Activated gamma-delta T cell (primary cell): ENCODE results near the gene SLC22A7.

ENCODE experiments used
- DNase-seq: peaks from one replicate; lab custom pipeline; 2025; lab: John Stamatoyannopoulos, UW
- total RNA-seq, 2 donors: gene quantifications; one replicate each; lab custom pipeline; 2026; lab: John Stamatoyannopoulos, UW

Gene SLC22A7
- 0 reads per million in 2 donors for total RNA-seq

DNA sequence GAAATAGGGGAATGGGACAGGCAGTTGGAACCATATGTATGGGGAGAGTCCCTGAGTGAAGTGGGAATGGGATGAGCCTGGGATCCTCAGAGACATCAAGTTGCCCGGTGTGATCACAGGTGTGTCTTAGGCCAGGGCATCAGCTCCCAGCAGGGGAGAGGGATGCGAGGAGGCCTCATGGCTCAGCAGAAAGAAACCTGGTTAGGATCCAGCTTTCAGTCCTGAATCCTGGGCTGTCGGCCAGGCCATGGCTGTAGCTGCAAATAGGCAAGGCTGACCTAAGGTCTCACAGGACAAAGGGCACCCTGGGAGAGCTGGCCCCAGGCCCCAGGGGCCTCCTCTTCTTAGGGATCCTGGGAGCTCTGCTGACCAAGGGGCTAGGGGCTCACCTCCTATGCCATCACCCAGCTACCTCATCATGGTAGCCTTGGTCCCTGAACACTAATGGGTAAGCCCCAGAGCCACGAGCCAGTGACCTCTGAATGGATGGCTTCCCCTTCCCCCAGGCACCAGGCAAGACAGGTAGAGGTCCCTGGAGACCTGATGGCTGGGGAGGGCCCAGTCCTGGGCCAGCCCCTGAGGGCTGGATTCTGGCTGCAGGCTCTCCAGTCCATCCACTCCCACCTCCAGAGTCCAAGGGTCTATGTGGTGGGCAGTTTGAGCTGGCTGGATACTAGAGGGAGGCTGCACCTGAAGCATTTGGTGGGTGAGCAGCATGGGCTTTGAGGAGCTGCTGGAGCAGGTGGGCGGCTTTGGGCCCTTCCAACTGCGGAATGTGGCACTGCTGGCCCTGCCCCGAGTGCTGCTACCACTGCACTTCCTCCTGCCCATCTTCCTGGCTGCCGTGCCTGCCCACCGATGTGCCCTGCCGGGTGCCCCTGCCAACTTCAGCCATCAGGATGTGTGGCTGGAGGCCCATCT lies at the start of gene SLC22A7:
SLC22A7 (plus strand) TSS at position 617 of the 921 bp plus-strand sequence; CDS start at position 716, 99 bp downstream.
- DNase-seq, result no peak

DNA sequence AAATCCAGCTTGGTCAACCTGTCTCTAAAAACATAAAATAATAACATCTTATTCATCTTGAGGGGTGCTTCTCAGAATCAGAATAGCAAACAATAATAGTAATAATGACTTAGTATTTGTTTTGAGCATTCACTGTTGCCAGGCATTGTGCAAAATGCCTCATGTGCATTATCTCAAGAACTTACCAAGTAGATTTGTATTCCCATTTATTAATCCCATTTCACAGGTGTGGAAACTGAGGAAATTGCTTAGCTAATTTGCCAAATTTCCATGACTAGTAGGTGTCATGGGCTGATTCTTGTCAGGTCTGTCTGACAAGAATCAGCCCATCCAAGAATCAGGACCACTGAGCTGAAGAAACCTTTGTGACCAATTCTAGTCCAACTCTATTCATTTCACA lies 49.3 kb upstream of the SLC22A7 start:
- no peak for DNase-seq

- DNase-seq, result no peak
Observed at GRCh38 chr6:43250992-43251373, 47.1 kb upstream of the SLC22A7 start.

DNA sequence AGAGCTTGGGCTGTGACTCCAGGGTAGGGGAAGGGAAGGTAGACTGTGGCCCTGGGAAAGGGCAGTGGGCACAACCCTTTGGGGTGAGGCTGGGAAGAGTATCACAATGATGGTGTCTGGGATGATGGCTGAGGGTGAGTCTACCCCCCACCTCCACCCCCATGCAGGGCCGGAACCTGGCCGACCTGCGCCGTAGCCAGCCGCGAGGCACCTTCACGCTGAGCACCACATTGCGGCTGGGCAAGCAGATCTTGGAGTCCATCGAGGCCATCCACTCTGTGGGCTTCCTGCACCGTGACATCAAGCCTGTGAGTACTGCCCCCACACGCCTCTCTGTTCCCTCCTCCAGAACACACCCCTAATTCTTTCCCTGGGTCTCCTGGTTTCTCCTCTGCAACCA lies 44.7 kb upstream of the SLC22A7 start:
- DNase-seq, result no peak

- DNase-seq, result no peak
Observed at GRCh38 chr6:43254138-43254817, 43.8 kb upstream of the SLC22A7 start.

DNA sequence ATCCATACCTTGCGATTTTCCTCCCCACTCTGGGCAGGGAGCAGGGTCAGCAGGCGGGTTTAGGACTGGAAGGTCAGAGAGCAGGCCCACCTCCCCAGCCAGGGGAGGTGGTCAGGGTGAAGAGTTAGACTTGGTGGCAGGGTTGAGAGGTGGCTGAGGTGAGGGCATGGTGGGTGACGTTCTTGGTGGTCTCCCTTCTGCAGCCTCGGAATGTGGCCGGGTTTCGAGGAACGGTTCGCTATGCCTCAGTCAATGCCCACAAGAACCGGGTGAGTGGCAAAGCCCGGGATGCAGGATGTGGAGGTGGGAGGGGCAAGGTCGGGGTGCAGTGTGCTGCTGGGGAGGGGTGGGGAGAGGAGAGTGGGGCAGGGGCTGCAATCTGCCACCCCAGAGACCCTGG lies 43.2 kb upstream of the SLC22A7 start:
- no peak for DNase-seq

GRCh38 chr6:43255408-43256054 lies 42.5 kb upstream of the SLC22A7 start:
- DNase-seq, result no peak

GRCh38 chr6:43256670-43257366 lies 41.2 kb upstream of the SLC22A7 start:
- DNase-seq, result no peak

- DNase-seq, result no peak
Observed at GRCh38 chr6:43257367-43258145, 40.5 kb upstream of the SLC22A7 start.

- DNase-seq, result no peak
Observed at GRCh38 chr6:43258180-43258579, 39.9 kb upstream of the SLC22A7 start.

DNA sequence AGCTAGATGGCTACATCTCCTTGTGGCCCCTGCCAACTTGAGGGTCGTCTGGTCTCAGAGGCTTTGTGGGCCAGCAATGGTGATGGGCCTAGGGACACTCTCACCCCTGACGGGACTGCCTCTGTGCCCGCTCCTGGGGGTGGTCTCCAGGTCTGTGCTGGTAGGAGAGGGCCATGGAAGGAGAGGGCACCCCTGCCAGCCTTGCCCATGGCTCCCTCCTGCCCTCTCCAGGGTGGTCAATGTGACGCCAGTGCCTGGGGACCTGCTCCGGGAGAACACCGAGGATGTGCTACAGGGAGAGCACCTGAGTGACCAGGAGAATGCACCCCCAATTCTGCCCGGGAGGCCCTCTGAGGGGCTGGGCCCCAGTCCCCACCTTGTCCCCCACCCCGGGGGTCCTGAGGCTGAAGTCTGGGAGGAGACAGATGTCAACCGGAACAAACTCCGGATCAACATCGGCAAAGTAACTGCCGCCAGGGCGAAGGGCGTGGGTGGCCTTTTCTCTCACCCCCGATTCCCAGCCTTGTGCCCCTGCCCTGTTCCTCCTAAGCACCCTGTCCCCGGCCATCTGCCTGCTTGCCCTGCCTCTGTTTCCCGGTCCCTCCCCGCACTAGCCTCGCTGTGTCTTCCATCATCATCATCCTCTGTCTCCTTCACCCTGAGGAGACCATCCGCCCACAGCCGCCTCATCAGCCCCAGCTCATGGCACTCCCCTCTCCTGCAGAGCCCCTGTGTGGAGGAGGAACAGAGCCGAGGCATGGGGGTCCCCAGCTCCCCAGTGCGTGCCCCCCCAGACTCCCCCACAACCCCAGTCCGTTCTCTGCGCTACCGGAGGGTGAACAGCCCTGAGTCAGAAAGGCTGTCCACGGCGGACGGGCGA lies 39.0 kb upstream of the SLC22A7 start:
- DNase-seq, result no peak

DNA sequence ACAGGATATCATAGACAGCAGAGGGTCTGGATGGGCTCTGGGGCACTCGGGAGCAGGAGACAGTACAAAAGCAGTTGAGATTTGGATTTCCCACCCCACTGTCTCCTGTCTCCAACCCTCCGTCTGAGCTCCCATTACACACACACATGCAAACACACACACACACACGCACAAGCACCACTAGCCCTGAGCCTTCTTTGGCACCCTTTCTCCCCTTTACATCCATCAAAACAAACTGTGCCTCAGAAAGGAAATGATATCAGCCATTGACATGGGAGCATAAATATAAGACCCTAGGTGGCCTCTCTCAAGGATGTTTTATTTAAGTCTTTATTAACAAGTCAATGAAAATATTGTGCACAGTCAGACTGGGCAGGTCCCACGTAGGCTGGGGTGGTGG lies 37.3 kb upstream of the SLC22A7 start:
- no peak for DNase-seq

- DNase-seq, result no peak
Observed at GRCh38 chr6:43261198-43261597, 36.9 kb upstream of the SLC22A7 start.

- DNase-seq, result no peak
Observed at GRCh38 chr6:43262000-43262779, 35.9 kb upstream of the SLC22A7 start.

GRCh38 chr6:43262780-43263313 lies 35.2 kb upstream of the SLC22A7 start:
- DNase-seq, result no peak

GRCh38 chr6:43263314-43264178 lies 34.5 kb upstream of the SLC22A7 start:
- DNase-seq, result peak; percentile 28

DNA sequence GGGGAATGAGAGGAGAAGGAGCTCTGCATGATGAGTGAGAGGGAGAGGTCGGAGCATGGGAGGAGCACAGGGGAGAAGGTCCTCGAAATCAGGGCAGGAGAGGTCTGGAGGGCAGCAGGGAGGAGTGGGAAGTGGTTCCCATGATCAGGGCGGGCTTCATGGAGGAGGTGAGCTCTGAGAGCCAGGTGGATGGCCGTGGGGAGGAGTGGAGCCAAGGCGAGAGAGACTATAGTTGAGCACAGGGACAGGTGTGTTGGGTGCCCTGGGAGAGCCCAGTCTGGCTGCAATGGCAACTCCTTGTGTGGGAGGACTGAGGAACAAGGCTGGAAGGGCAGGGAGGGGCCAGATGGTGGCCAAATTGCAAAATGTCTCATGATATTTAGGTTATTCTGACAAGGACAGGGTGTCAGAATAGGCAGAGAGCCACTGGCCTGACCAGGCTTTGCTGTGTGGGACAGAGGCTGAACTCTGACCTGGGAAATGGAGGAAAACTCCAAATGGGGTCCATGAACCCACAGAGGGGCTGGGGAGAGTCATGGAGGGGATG lies 33.4 kb upstream of the SLC22A7 start:
- DNase-seq, result no peak

GRCh38 chr6:43265564-43265963 lies 32.5 kb upstream of the SLC22A7 start:
- no peak for DNase-seq
